VCaP (cell line): ENCODE results near the gene PROC.

Experiments
- H3K27ac ChIP-seq: fragments of 450-650 bp; 2 replicates; pipeline ENCODE4 v1.5.1; 2017
- CTCF ChIP-seq: fragments of 450-650 bp; conservative IDR thresholded peaks from 2 replicates; pipeline ENCODE4 v1.5.1; 2017; ENCODE audit warnings: mild to moderate bottlenecking, moderate library complexity

The PROC gene

GRCh38 chr2:127453013-127453391 is 34.8 kb downstream of the PROC start:
- no peak for TF ChIP-seq CTCF
- H3K27ac ChIP-seq: no peak overlapping the region

- no peak for TF ChIP-seq CTCF
- H3K27ac ChIP-seq: no peak overlapping the region
Measured at GRCh38 chr2:127453392-127454171, 35.4 kb downstream of the PROC start.

- no peak overlapping the region for H3K27ac ChIP-seq
- no peak for TF ChIP-seq CTCF
Measured at GRCh38 chr2:127454595-127455565, 36.7 kb downstream of the PROC start.

GRCh38 chr2:127455566-127456493 is 37.6 kb downstream of the PROC start:
- no peak overlapping the region for H3K27ac ChIP-seq
- TF ChIP-seq CTCF: no peak

- H3K27ac ChIP-seq: no peak overlapping the region
- TF ChIP-seq CTCF: no peak
Measured at GRCh38 chr2:127456960-127457359, 38.7 kb downstream of the PROC start.

GRCh38 chr2:127462461-127462860 is 44.2 kb downstream of the PROC start:
- no peak overlapping the region for H3K27ac ChIP-seq
- no peak for TF ChIP-seq CTCF
